ENCODE data around the gene OSCP1. TPM values are rescaled to one million over a fixed set of nuclear protein-coding genes. Genes with fewer than 3 reads are reported as not detected.

OSCP1 gene
- total RNA-seq, 2 experiments from 2014 or later, result 2.4 to 2.7 TPM

DNA sequence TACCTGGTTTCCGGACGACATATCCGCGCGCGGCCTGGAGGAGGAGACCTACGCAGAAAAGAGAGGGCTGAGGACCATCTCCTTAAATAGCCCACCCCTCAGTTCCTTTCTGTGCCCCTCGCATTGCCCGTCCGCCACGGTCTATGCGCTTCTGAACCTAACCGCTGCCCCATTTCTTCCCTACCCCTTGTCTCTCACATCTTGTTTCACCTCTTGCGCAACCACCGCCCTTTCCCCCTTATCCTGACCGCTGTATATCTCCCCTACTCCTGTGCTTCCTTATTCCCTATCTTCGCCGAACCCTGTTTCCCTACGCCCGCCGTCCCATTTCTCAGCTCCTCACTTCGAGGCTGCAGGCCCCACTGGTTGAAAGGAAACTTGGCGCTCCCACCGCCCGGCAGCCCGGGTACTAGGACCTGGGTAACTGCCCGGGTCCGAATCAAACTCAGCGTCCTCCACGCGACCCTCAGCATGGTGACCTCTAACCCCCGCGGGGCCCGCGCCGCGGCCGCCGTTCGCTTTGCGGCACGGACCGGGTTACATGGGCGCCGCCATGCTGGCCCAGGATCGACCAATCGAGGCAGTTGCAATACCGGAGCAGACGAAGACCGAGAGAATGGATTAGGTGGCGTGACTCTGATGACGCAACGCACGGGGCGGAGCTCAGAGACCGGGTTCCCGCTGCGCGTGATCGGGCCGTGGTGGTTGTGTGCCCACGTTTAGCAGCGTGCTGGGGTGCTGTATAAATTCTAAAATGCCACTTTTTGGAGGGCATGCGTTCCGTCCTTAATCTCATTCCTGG, 13.8 kb upstream of the OSCP1 start, which contains the start of gene MRPS15:
MRPS15 (minus strand) TSS at position 582 of the 802 bp plus-strand sequence; CDS start at position 473, 109 bp downstream.
- peak within 1 kb of the TSS; percentile 94 for H3K27ac Mint-ChIP-seq
- H3K9me3 Mint-ChIP-seq, result no peaks in the 10 kb centered on the region
- H3K4me3 Mint-ChIP-seq, result peak within 1 kb of the TSS; percentile 100
- H3K27me3 Mint-ChIP-seq, result no peaks in the 10 kb centered on the region
- H3K36me3 Mint-ChIP-seq, result peaks cover 18% of the 10 kb centered on the region
- peaks cover 27% of the 10 kb centered on the region for H3K4me1 Mint-ChIP-seq
- peak; percentile 96 for DNase-seq

DNA sequence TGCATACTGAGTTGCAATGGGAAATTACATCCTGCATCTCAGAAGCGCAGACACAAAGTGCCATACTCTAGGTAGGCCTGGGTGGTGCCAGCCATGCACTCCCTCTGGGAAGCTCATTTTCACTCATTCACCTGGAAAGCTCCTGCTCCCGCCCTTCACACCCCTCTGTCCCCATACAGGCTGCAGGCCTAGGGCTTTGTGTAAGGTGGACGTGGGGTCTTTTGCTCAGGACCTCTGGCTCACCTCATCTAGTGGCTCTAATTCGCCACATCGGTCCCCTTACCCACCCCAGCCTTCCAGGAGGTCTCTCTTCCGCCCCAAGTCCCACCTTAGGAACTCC, 13.2 kb upstream of the OSCP1 start:
- H3K4me1 Mint-ChIP-seq, result peaks cover 32% of the 10 kb centered on the region
- H3K27ac Mint-ChIP-seq, result peak overlapping the region; percentile 94
- H3K27me3 Mint-ChIP-seq, result no peaks in the 10 kb centered on the region
- no peaks in the 10 kb centered on the region for H3K9me3 Mint-ChIP-seq
- H3K4me3 Mint-ChIP-seq, result peak overlapping the region; percentile 100
- H3K36me3 Mint-ChIP-seq, result peaks cover 22% of the 10 kb centered on the region
- no peak for DNase-seq

DNA sequence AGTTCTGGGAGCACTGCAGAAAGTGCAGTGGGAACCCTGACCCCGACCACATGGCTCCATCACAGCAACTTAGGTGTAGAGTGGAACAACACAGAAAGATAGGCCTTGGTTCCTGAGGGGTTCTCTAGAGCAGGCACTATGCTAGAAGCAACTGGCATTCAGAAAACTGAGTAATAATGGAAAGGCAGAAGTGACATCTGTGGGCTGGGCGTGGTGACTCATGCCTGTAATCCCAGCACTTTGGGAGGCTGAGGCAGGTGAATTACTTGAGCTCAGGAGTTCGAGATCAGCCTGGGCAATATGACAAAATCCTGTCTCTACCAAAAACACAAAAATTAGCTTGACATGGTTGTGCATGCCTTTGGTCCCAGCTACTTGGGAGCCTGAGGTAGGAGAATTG, 8.7 kb upstream of the OSCP1 start:
- Mint-ChIP-seq H3K27ac (peak overlapping the region; percentile 86), H3K27me3 (no peaks in the 10 kb centered on the region), H3K4me3 (peak overlapping the region; percentile 38), H3K36me3 (peaks cover 28% of the 10 kb centered on the region), H3K4me1 (peaks cover 37% of the 10 kb centered on the region), H3K9me3 (no peaks in the 10 kb centered on the region)
- DNase-seq, result peak; percentile 59

DNA sequence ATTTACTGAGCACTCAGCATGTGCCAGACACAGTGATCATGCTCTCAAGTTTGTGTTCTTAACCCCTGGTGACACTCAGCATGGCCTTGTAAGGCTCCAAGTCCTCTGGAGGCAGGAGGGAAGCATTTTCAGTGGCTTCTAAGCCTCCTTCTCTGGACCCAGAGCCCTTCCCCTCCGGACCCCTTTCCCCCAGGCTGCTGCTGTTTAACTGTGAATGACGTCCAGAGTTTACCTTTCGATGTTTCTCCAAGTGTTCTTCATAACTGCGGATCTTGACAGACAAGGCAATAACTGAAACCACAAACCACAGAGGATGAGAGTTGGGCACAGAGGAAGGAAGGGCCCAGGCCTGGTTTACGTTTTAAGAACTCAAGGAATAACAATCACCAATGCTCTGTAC, 7.4 kb upstream of the OSCP1 start:
- Mint-ChIP-seq H3K4me1 (peaks cover 33% of the 10 kb centered on the region), H3K4me3 (no peak overlapping the region), H3K27ac (peak overlapping the region; percentile 86), H3K27me3 (no peaks in the 10 kb centered on the region), H3K9me3 (no peaks in the 10 kb centered on the region), H3K36me3 (peaks cover 27% of the 10 kb centered on the region)
- DNase-seq, result no peak

DNA sequence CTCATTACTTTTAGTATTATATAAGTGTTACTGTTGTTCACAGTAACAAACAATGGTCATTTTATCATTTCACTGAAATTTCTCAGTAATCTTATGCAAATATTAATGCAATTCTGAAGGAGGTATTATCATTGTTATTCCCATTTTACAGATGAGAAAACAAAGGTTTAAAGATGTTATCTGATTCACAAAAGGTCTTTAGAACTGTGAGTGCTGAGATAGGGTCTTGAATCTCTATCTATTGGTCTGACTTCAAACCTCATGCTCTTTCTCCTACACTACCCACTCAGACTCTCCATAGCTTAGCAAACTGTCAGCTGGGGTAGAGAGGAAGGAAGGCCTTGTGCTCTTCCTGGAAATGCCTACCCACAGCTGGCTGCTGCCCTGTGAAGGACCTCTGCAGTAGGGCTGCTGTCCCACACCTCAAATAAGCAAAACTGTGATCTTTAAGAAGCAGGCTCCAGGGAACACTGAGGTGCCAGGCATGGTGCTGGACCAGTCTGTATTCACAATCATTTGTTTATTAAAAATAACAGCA, 6.2 kb upstream of the OSCP1 start:
- peaks cover 22% of the 10 kb centered on the region for H3K36me3 Mint-ChIP-seq
- H3K9me3 Mint-ChIP-seq, result no peaks in the 10 kb centered on the region
- H3K27ac Mint-ChIP-seq, result peak overlapping the region; percentile 53
- DNase-seq, result no peak
- peaks cover 25% of the 10 kb centered on the region for H3K4me1 Mint-ChIP-seq
- no peaks in the 10 kb centered on the region for H3K27me3 Mint-ChIP-seq
- no peak overlapping the region for H3K4me3 Mint-ChIP-seq

DNA sequence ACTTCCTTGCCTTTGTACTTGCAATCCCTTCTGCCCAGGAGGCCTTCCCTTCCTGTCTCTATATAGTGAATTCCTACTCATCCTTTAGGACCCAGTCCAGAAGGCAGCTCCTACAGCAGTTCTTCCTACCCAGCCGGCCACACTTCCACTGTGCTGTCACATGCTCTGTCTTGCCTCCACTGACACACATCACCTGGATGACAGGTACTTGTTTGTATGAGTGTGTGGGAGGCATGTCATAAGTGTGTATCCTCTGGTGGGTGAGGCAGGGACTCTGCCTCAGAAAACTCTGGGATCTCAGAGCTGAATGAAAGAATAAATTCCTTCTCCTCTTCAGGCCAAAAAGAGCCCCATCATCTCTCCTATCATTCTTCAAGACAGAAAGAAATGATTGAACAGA, 5.1 kb upstream of the OSCP1 start:
- Mint-ChIP-seq H3K27ac (no peak overlapping the region), H3K36me3 (peaks cover 16% of the 10 kb centered on the region), H3K4me3 (no peak overlapping the region), H3K4me1 (peaks cover 23% of the 10 kb centered on the region), H3K27me3 (no peaks in the 10 kb centered on the region), H3K9me3 (no peaks in the 10 kb centered on the region)
- DNase-seq, result no peak

DNA sequence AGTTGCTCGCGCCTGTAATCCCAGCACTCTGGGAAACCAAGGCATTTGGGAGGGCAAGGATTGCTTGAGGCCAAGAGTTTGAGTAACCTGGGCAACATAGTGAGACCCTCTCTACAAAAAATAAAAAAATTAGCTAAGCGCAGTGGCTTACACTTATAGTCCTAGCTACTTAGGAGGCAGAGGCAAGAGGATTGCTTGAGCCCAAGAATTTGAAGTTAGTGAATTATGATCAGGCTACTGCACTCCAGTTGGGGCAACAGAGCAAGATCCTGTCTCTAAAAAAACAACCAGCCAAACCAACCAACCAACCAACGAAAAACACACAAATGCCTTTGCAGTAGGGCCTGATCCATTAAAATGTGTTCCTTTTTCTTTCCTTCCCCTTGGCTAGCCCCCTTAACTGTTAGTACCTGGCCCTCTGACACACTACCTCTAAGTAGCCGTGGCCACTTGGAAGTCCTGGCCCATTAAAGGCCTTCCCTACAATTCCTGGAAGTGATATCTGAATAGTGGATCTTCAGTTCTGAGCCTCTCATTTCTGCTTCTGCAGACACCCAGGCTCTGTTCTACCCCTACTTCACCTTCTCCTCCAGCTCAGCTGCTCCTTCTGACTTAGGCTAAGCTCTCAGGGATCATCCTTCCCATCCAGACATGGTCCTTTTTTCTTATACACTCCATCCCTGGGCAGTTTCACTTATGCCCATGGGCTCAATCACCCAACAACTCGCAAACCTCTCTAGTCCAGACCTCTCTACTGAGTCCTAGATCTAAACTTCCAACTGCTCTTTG, 3.5 kb upstream of the OSCP1 start:
- Mint-ChIP-seq H3K27ac (peak overlapping the region; percentile 30), H3K9me3 (no peaks in the 10 kb centered on the region), H3K4me3 (no peak overlapping the region), H3K27me3 (no peaks in the 10 kb centered on the region), H3K36me3 (peaks cover 15% of the 10 kb centered on the region), H3K4me1 (peaks cover 18% of the 10 kb centered on the region)
- no peak for DNase-seq

DNA sequence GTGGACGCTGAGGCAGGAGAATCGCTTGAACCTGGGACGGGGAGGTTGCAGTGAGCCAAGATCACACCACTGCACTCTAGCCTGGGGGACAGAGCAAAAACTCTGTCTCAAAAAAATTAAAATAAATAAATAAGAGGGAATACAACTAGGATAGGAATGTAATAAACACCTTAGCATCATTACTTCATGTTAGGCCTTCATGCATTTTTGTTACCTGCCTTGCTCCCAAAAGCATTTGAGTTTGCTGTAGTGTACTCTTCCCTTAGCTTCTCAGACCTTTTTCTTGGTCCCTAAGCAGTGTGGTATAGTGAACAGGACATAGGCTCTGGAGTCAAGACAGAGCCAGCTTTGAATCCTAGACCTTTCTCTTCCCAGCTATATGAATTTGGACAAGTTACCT, 2.8 kb upstream of the OSCP1 start:
- no peaks in the 10 kb centered on the region for H3K9me3 Mint-ChIP-seq
- peaks cover 11% of the 10 kb centered on the region for H3K4me1 Mint-ChIP-seq
- peaks cover 10% of the 10 kb centered on the region for H3K36me3 Mint-ChIP-seq
- no peak overlapping the region for H3K4me3 Mint-ChIP-seq
- no peak overlapping the region for H3K27ac Mint-ChIP-seq
- H3K27me3 Mint-ChIP-seq, result no peaks in the 10 kb centered on the region
- no peak for DNase-seq

DNA sequence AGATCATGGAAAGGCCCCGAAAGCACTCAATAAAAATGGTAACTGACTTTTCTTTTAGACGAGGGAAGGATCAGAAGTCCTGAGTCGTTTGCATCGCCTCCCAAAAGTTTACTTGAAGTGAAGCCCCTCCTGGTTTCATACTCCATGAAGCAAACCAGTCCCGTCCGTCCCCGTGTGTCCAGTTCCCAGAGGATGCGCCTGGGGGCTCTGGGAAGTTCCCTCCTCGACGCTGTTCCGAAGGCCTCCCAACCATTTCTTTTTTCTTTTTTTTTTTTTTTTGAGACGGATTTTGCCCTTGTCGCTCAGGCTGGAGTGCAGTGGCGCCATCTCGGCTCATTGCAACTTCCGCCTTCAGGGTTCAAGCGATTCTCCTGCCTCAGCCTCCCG, 661 bp upstream of the OSCP1 start:
- Mint-ChIP-seq H3K9me3 (no peaks in the 10 kb centered on the region), H3K36me3 (peaks cover 3% of the 10 kb centered on the region), H3K27me3 (no peaks in the 10 kb centered on the region), H3K27ac (peak overlapping the region; percentile 74), H3K4me3 (peak overlapping the region; percentile 86), H3K4me1 (peaks cover 4% of the 10 kb centered on the region)
- DNase-seq, result no peak

DNA sequence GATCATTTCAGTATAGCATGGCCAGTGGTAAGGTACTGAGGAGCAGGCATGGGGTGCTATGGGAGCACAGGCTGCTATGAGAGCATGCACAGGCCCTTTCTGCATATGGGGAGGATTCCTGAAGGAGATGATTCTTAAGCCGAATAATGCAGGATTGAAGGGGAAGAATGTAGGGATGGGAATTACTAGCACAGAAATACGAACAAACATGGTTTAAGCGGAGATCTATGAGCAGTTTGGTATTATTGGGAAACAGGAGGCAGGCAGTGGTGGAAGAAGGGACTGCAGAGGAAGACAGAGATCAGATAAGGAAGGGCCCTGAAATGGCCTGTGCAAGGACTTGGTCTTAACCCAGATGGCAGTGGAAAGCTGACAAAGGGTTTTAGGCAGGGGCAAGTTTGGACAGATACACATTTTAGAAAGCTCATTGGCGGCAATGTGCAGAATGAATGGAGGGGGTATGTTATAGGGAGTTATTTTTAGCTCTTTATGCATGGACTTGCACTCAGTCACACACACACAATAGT, 1.7 kb downstream of the OSCP1 start:
- Mint-ChIP-seq H3K4me3 (no peak overlapping the region), H3K9me3 (no peaks in the 10 kb centered on the region), H3K36me3 (peaks cover 3% of the 10 kb centered on the region), H3K27ac (no peak overlapping the region), H3K4me1 (peaks cover 4% of the 10 kb centered on the region), H3K27me3 (no peaks in the 10 kb centered on the region)
- DNase-seq, result no peak

DNA sequence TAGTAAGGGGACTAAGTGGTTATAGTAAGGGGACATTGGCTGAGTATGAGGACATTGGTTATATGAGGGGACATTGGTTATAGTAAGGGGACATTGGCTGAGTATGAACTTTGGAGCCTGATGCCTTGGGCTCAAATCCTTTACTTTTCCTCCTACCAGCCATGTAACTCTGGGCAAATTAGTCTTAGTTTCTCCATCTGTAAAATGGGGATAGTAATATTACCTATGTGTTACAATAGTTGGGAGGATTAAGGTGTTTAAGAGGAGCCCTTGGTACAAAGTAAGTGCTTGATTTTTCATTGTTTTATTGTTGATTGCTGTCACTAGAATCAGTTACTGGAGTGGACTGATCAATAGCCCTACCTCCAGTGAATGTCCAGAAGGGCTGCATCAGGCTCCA, 2.8 kb downstream of the OSCP1 start:
- DNase-seq, result no peak
- no peaks in the 10 kb centered on the region for H3K9me3 Mint-ChIP-seq
- H3K36me3 Mint-ChIP-seq, result peaks cover 3% of the 10 kb centered on the region
- H3K27me3 Mint-ChIP-seq, result no peaks in the 10 kb centered on the region
- peaks cover 4% of the 10 kb centered on the region for H3K4me1 Mint-ChIP-seq
- no peak overlapping the region for H3K27ac Mint-ChIP-seq
- H3K4me3 Mint-ChIP-seq, result no peak overlapping the region

DNA sequence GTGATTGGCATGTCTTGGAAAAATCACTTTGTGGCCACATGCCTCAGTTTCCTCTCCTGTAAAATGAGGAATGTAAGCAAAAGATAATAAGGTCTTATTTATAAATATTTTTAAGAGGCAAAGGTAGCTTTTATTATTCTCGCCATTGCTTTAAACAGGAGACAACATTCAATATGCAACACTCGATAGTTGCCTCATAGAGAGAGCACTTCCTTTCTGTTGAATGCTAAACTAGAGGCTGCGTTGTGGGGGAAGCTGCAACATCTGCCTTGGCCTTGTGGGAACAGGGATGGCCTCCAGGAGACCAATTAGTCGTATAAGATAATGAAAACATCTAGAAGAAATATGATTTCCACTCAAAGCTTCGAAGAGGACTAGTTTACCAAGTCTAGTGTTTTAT, 3.5 kb downstream of the OSCP1 start:
- no peak overlapping the region for H3K4me3 Mint-ChIP-seq
- no peaks in the 10 kb centered on the region for H3K9me3 Mint-ChIP-seq
- peaks cover 4% of the 10 kb centered on the region for H3K4me1 Mint-ChIP-seq
- peaks cover 3% of the 10 kb centered on the region for H3K36me3 Mint-ChIP-seq
- DNase-seq, result no peak
- no peaks in the 10 kb centered on the region for H3K27me3 Mint-ChIP-seq
- no peak overlapping the region for H3K27ac Mint-ChIP-seq

DNA sequence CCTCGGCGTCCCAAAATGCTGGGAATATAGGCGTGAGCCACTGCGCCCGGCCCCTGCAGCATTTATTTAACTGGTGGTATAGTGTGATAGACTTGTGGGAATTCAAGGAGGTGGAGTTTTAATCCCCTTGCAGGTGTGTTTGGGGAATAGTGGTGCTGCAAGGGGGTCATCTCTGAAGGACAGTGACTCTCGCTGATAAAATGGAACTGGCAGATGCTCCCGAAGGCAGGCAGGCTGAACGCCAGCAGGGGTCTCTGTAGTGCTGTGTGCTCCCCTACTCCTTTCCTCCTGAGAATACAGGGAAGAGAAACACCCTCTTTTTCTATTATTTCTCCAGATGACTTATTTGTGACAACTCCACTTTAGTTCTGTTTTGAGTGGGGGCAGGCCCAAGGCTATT, 4.0 kb downstream of the OSCP1 start:
- H3K36me3 Mint-ChIP-seq, result no peaks in the 10 kb centered on the region
- no peak for DNase-seq
- no peak overlapping the region for H3K4me3 Mint-ChIP-seq
- no peaks in the 10 kb centered on the region for H3K9me3 Mint-ChIP-seq
- H3K27me3 Mint-ChIP-seq, result no peaks in the 10 kb centered on the region
- H3K4me1 Mint-ChIP-seq, result peaks cover 4% of the 10 kb centered on the region
- H3K27ac Mint-ChIP-seq, result no peak overlapping the region

DNA sequence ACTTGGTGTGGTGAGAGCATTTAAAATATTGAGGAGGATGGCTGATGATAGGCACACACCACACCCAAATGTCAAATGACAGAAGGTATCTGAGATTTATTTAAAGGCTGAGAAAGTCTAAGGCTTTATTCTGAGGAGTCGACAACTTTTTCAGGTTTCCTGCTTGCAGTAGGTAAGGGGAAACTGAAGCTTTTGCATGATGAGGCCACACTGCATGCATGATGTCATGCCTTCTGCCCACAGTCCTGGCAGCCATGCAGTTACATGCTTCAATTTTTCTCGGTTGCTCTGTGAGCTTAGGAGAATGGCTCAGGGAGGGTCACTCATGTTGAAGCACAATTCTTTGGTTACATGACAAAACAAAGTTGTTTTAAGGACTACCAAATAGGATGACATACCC, 7.0 kb downstream of the OSCP1 start:
- Mint-ChIP-seq H3K36me3 (no peaks in the 10 kb centered on the region), H3K4me3 (no peak overlapping the region), H3K27me3 (no peaks in the 10 kb centered on the region), H3K4me1 (peaks cover 4% of the 10 kb centered on the region), H3K27ac (no peak overlapping the region), H3K9me3 (no peaks in the 10 kb centered on the region)
- DNase-seq, result no peak

DNA sequence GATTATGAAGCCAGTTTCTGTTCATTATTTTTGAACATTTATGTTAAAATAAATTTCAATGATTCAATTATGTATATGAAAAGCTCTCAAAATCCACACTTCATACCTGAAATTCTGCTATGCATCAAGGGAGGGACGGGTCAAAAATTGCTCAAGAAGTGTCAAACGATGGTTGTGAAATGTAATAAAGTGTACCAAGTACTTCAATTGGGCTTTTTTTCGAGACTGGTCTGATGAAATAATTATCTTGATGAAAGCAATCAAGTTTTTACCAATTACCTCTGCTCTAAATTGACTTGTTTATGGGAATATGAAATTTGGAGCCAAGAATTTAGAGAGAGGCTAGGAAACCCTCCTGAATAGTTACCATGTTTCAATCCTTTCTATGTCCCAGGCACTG, 7.9 kb downstream of the OSCP1 start:
- Mint-ChIP-seq H3K36me3 (no peaks in the 10 kb centered on the region), H3K27me3 (no peaks in the 10 kb centered on the region), H3K27ac (no peak overlapping the region), H3K4me3 (no peak overlapping the region), H3K4me1 (peaks cover 4% of the 10 kb centered on the region), H3K9me3 (no peaks in the 10 kb centered on the region)
- no peak for DNase-seq

Data from activated naive CD8-positive, alpha-beta T cell treated with anti-CD3 and anti-CD28 coated beads for 36 hours (primary cell).